Measurements from ENCODE around the gene NID2. TPM values are rescaled to one million over a fixed set of nuclear protein-coding genes. Genes with fewer than 3 reads are reported as not detected.

NID2 gene
- total RNA-seq, 2 donors from 2014 or later = not detected

GRCh38 chr14:51969852-51970540, 98.9 kb downstream of the NID2 start:
- Mint-ChIP-seq H3K27ac (no peak overlapping the region), H3K36me3 (no peaks in the 10 kb centered on the region), H3K9me3 (no peaks in the 10 kb centered on the region)
- DNase-seq (ENCODE audit: low spot score in 2 of 2) (no peak), ATAC-seq (no peak)

GRCh38 chr14:51967521-51967920, 101.3 kb downstream of the NID2 start:
- H3K9me3 Mint-ChIP-seq = no peaks in the 10 kb centered on the region
- peaks cover 0 to 15% of the 10 kb centered on the region in 2 donors for H3K36me3 Mint-ChIP-seq
- no peak overlapping the region for H3K27ac Mint-ChIP-seq
- ATAC-seq (no peak), DNase-seq (ENCODE audit: low spot score in 2 of 2) (no peak)

GRCh38 chr14:51963286-51963685, 105.6 kb downstream of the NID2 start:
- peaks cover 27 to 46% of the 10 kb centered on the region in 2 donors for H3K36me3 Mint-ChIP-seq

GRCh38 chr14:51962711-51963110, 106.1 kb downstream of the NID2 start:
- Mint-ChIP-seq H3K27ac (peak overlapping the region in 1 of 2 donors; percentile 39), H3K36me3 (peaks cover 33 to 51% of the 10 kb centered on the region in 2 donors), H3K9me3 (peaks cover 21 to 23% of the 10 kb centered on the region in 2 donors)
- ATAC-seq (no peak), DNase-seq (ENCODE audit: low spot score in 2 of 2) (no peak)

More at GRCh38 chr14:51963286-51963685, 105.6 kb downstream of the NID2 start:
- Mint-ChIP-seq H3K27ac (peak overlapping the region in 1 of 2 donors; percentile 39), H3K9me3 (peaks cover 19 to 21% of the 10 kb centered on the region in 2 donors)
- no peak for DNase-seq (ENCODE audit: low spot score in 2 of 2)
- ATAC-seq = peak in 1 of 2 donors; percentile 61

- H3K27ac Mint-ChIP-seq = peak overlapping the region in 1 of 2 donors; percentile 58
- no peak for DNase-seq (ENCODE audit: low spot score in 2 of 2)
- peaks cover 43 to 67% of the 10 kb centered on the region in 2 donors for H3K36me3 Mint-ChIP-seq
- ATAC-seq = no peak
- peaks cover 28 to 31% of the 10 kb centered on the region in 2 donors for H3K9me3 Mint-ChIP-seq
These were observed 108.0 kb downstream of the NID2 start for GRCh38 chr14:51960866-51961265.

- no peak overlapping the region for H3K27ac Mint-ChIP-seq
- H3K9me3 Mint-ChIP-seq = peaks cover 28 to 31% of the 10 kb centered on the region in 2 donors
- H3K36me3 Mint-ChIP-seq = peaks cover 43 to 73% of the 10 kb centered on the region in 2 donors
- DNase-seq (ENCODE audit: low spot score in 2 of 2) (no peak), ATAC-seq (no peak)
These were observed 108.9 kb downstream of the NID2 start for GRCh38 chr14:51959928-51960327.

- no peak overlapping the region for H3K27ac Mint-ChIP-seq
- ATAC-seq (no peak), DNase-seq (ENCODE audit: low spot score in 2 of 2) (no peak)
These were observed 110.9 kb downstream of the NID2 start for GRCh38 chr14:51957950-51958349.

More at GRCh38 chr14:51957950-51958349, 110.9 kb downstream of the NID2 start:
- Mint-ChIP-seq H3K36me3 (peaks cover 45 to 78% of the 10 kb centered on the region in 2 donors), H3K9me3 (peaks cover 28 to 31% of the 10 kb centered on the region in 2 donors)

Other genes with a start within 250 kb of the NID2 start
- 100 to 1,000 TPM in 1 of 2 donors, 10 to 100 TPM in 1; 79.8 to 121 TPM for gene GNG2, start 208.4 kb downstream of the NID2 start, total RNA-seq
- 100 to 1,000 TPM; 179 to 241 TPM for gene RTRAF, start 79.5 kb downstream of the NID2 start, total RNA-seq
- gene PTGDR, start 198.6 kb upstream of the NID2 start, total RNA-seq = under 1 TPM in 1 of 2 donors, not detected in 1; 0.18 TPM
- gene PTGER2, start 245.3 kb upstream of the NID2 start, total RNA-seq = 1 to 10 TPM; 1.2 to 2.5 TPM